ENCODE results near the gene TMEM212. TPM values are rescaled to one million over a fixed set of nuclear protein-coding genes. Genes with fewer than 3 reads are reported as not detected.

The TMEM212 gene
- total and polyA plus RNA-seq, 2 of the 13 experiments (the other 11 are each of a cell fraction or from before 2014, with no cell fraction given), result not detected

DNA sequence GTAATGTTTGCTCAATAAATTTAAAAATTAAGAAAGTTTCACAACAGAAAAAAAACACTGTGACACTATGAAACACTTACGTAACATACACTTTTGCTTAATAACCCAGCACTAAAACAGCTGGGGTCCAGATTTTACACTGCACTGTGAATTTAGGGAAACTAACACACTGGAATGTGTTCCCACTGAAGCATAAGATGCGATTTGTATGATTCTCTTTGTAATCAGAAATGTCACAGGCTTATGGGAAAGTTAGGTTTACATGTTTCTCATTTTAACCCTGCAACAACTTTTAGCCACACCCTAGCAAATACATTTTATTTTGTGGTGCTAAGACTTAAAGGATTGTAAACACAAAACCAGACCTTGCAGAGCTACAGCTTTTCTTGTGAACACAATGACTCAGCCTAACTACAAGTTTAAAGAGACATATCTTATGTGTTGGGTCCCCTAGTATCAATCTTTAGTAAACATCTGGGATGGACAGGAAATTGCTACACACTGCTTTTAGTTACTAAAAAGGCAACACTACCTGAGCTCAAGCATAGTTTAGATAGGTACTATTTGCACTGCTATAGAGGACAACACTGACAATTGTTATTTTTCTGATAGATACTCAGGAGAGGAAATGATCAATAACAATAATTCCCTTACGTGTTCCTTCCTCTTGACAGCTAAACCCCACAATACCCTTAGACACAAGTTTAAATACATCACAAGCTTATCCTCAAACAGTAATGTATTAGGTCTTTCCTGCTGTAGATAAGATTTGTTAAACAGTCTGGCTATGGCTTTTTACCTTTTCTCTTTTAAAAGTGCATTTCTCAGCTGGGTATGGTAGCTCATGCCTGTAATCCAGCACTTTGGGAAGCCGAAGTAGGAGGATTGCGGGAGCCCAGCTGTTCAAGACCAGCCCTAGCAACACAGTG, 36.7 kb upstream of the TMEM212 start (continued):
- TF ChIP-seq ZMYM3 (CRISPR knock-in tag; IDR thresholded peaks at IDR 0.05) (no peak), POGZ (CRISPR knock-in tag; IDR thresholded peaks at IDR 0.05) (peak; percentile 69), KLF9 (CRISPR knock-in tag; IDR thresholded peaks at IDR 0.05; ENCODE audit: low read depth) (peak; percentile 56; the same call in 1 of the 2 replicates), NKX3-1 (CRISPR knock-in tag; IDR thresholded peaks at IDR 0.05) (peak; percentile 91; the same call in 1 of the 2 replicates), EEA1 (CRISPR knock-in tag; IDR thresholded peaks at IDR 0.05; ENCODE audit: borderline replicate concordance) (no peak), ZNF441 (CRISPR knock-in tag; IDR thresholded peaks at IDR 0.05; ENCODE audit: borderline replicate concordance) (no peak; the same call in 1 of the 2 replicates), RFXANK (CRISPR knock-in tag; IDR thresholded peaks at IDR 0.05) (no peak), ZIK1 (CRISPR knock-in tag; IDR thresholded peaks at IDR 0.05; ENCODE audit: borderline replicate concordance, low read depth) (no peak), ZNF543 (CRISPR knock-in tag; IDR thresholded peaks at IDR 0.05) (no peak), ZNF879 (CRISPR knock-in tag; IDR thresholded peaks at IDR 0.05) (0 out of 2 replicates have a peak, but pooled peaks have one; percentile 32), CENPT (CRISPR knock-in tag; IDR thresholded peaks at IDR 0.05; ENCODE audit: low read depth) (no peak), ZNF616 (CRISPR knock-in tag; IDR thresholded peaks at IDR 0.05; ENCODE audit: low read depth) (no peak), KDM4B (CRISPR knock-in tag; IDR thresholded peaks at IDR 0.05) (peak; percentile 35; the same call in 1 of the 2 replicates), SMAD9 (CRISPR knock-in tag; IDR thresholded peaks at IDR 0.05) (no peak), ZNF230 (CRISPR knock-in tag; IDR thresholded peaks at IDR 0.05) (no peak), ZNF619 (CRISPR knock-in tag; IDR thresholded peaks at IDR 0.05) (no peak), CCAR2 (optimal IDR thresholded peaks at IDR 0.05; ENCODE audit: low read depth, low read length) (no peak), SP140L (CRISPR knock-in tag; IDR thresholded peaks at IDR 0.05; ENCODE audit: borderline replicate concordance) (no peak), ZNF615 (CRISPR knock-in tag; IDR thresholded peaks at IDR 0.05; ENCODE audit: borderline replicate concordance) (no peak), HDAC6 (IDR thresholded peaks at IDR 0.05; ENCODE audit: low read depth, low read length) (no peak), HMG20B (CRISPR knock-in tag; conservative IDR thresholded peaks at IDR 0.05) (0 out of 2 replicates have a peak, but pooled peaks have one; percentile 36), NCOA5 (CRISPR knock-in tag; IDR thresholded peaks at IDR 0.05) (no peak), SP5 (CRISPR knock-in tag; IDR thresholded peaks at IDR 0.05; ENCODE audit: borderline replicate concordance, low read depth) (peak; percentile 94), RORA (CRISPR knock-in tag; IDR thresholded peaks at IDR 0.05) (0 out of 2 replicates have a peak, but pooled peaks have one; percentile 55)
- TF ChIP-seq, protein P1, sequence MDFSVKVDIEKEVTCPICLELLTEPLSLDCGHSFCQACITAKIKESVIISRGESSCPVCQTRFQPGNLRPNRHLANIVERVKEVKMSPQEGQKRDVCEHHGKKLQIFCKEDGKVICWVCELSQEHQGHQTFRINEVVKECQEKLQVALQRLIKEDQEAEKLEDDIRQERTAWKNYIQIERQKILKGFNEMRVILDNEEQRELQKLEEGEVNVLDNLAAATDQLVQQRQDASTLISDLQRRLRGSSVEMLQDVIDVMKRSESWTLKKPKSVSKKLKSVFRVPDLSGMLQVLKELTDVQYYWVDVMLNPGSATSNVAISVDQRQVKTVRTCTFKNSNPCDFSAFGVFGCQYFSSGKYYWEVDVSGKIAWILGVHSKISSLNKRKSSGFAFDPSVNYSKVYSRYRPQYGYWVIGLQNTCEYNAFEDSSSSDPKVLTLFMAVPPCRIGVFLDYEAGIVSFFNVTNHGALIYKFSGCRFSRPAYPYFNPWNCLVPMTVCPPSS (IDR thresholded peaks at IDR 0.05), result no peak
- TF ChIP-seq, protein P2, sequence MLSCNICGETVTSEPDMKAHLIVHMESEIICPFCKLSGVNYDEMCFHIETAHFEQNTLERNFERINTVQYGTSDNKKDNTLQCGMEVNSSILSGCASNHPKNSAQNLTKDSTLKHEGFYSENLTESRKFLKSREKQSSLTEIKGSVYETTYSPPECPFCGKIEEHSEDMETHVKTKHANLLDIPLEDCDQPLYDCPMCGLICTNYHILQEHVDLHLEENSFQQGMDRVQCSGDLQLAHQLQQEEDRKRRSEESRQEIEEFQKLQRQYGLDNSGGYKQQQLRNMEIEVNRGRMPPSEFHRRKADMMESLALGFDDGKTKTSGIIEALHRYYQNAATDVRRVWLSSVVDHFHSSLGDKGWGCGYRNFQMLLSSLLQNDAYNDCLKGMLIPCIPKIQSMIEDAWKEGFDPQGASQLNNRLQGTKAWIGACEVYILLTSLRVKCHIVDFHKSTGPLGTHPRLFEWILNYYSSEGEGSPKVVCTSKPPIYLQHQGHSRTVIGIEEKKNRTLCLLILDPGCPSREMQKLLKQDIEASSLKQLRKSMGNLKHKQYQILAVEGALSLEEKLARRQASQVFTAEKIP (CRISPR knock-in tag; IDR thresholded peaks at IDR 0.05; ENCODE audit: borderline replicate concordance), result no peak
- TF ChIP-seq, protein P3, sequence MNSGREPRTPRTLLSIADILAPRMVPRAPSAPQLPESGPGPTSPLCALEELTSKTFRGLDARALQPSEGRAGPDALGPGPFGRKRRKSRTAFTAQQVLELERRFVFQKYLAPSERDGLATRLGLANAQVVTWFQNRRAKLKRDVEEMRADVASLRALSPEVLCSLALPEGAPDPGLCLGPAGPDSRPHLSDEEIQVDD (CRISPR knock-in tag; IDR thresholded peaks at IDR 0.05; ENCODE audit: borderline replicate concordance), result no peak
- TF ChIP-seq, protein P4, sequence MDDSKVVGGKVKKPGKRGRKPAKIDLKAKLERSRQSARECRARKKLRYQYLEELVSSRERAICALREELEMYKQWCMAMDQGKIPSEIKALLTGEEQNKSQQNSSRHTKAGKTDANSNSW (CRISPR knock-in tag; IDR thresholded peaks at IDR 0.05; ENCODE audit: borderline replicate concordance), result no peak; the same call in 1 of the 2 replicates

Data from HepG2 (cell line).